ENCODE measurements around the gene PREP. TPM values are rescaled to one million over a fixed set of nuclear protein-coding genes. Genes with fewer than 3 reads are reported as not detected.

The PREP gene
- total RNA-seq, 1 experiment from 2014 or later = 69.9 TPM

GRCh38 chr6:105251689-105252088, 151.2 kb downstream of the PREP start:
- Mint-ChIP-seq H3K4me1 (ENCODE audit: low read depth, unreplicated experiment) (no peaks in the 10 kb centered on the region), H3K27ac (ENCODE audit: unreplicated experiment) (no peak overlapping the region), H3K9me3 (ENCODE audit: unreplicated experiment) (peaks cover 13% of the 10 kb centered on the region), H3K36me3 (ENCODE audit: insufficient read depth, unreplicated experiment) (no peaks in the 10 kb centered on the region), H3K27me3 (ENCODE audit: insufficient read depth, unreplicated experiment) (no peaks in the 10 kb centered on the region), H3K4me3 (ENCODE audit: unreplicated experiment) (no peak overlapping the region)
- H3K27me3 ChIP-seq (replicated peaks; ENCODE audit: control insufficient read depth, insufficient read depth, low read length) = no peaks in the 10 kb centered on the region
- no peak for TF ChIP-seq CTCF (IDR thresholded peaks at IDR 0.05; ENCODE audit: insufficient read depth in 1 of 2, low read depth in 1 of 2, low read length in 1 of 2, severe bottlenecking in 1 of 2, unreplicated experiment in 1 of 2)
- H3K36me3 ChIP-seq (ENCODE audit: control insufficient read depth, insufficient read depth, low read length) = no peaks in the 10 kb centered on the region
- intact Hi-C loops (cut with micrococcal nuclease; ENCODE audit: unreplicated experiment) = no loop called here
- no peaks in the 10 kb centered on the region for H3K9me3 ChIP-seq
- H3K4me3 ChIP-seq (ENCODE audit: low read depth, low read length) = no peak overlapping the region
- ChIA-PET POLR2A (no interaction called here), CTCF (no interaction called here)
- no peaks in the 10 kb centered on the region for H3K4me1 ChIP-seq
- BruUV-seq (replicated peaks) = no TSS peak
- no peak for DNase-seq

- H3K9me3 Mint-ChIP-seq (ENCODE audit: unreplicated experiment) = peaks cover 6% of the 10 kb centered on the region
- no peaks in the 10 kb centered on the region for H3K4me1 Mint-ChIP-seq (ENCODE audit: low read depth, unreplicated experiment)
- no peaks in the 10 kb centered on the region for H3K4me1 ChIP-seq
- no peaks in the 10 kb centered on the region for H3K9me3 ChIP-seq
- intact Hi-C loops (cut with micrococcal nuclease; ENCODE audit: unreplicated experiment) = no loop called here
- TF ChIP-seq CTCF (IDR thresholded peaks at IDR 0.05; ENCODE audit: insufficient read depth in 1 of 2, low read depth in 1 of 2, low read length in 1 of 2, severe bottlenecking in 1 of 2, unreplicated experiment in 1 of 2) = no peak
- BruUV-seq (replicated peaks) = no TSS peak
- H3K4me3 Mint-ChIP-seq (ENCODE audit: unreplicated experiment) = no peak overlapping the region
- no peaks in the 10 kb centered on the region for H3K36me3 Mint-ChIP-seq (ENCODE audit: insufficient read depth, unreplicated experiment)
- ChIA-PET POLR2A (no interaction called here), CTCF (no interaction called here)
- peak in 1 of 2 experiments; percentile 10 for DNase-seq
- no peak overlapping the region for H3K4me3 ChIP-seq (ENCODE audit: low read depth, low read length)
- no peaks in the 10 kb centered on the region for H3K27me3 ChIP-seq (replicated peaks; ENCODE audit: control insufficient read depth, insufficient read depth, low read length)
- H3K27me3 Mint-ChIP-seq (ENCODE audit: insufficient read depth, unreplicated experiment) = peaks cover 2% of the 10 kb centered on the region
- H3K36me3 ChIP-seq (ENCODE audit: control insufficient read depth, insufficient read depth, low read length) = no peaks in the 10 kb centered on the region
- H3K27ac Mint-ChIP-seq (ENCODE audit: unreplicated experiment) = no peak overlapping the region
These were observed 152.3 kb downstream of the PREP start for GRCh38 chr6:105250533-105250932.

GRCh38 chr6:105243487-105243886, 159.4 kb downstream of the PREP start:
- Mint-ChIP-seq H3K4me3 (ENCODE audit: unreplicated experiment) (no peak overlapping the region), H3K27me3 (ENCODE audit: insufficient read depth, unreplicated experiment) (peaks cover 7% of the 10 kb centered on the region), H3K36me3 (ENCODE audit: insufficient read depth, unreplicated experiment) (no peaks in the 10 kb centered on the region), H3K27ac (ENCODE audit: unreplicated experiment) (no peak overlapping the region), H3K9me3 (ENCODE audit: unreplicated experiment) (no peaks in the 10 kb centered on the region), H3K4me1 (ENCODE audit: low read depth, unreplicated experiment) (no peaks in the 10 kb centered on the region)
- no peak overlapping the region for H3K4me3 ChIP-seq (ENCODE audit: low read depth, low read length)
- ChIA-PET CTCF (no interaction called here), POLR2A (no interaction called here)
- intact Hi-C loops (cut with micrococcal nuclease; ENCODE audit: unreplicated experiment) = no loop called here
- H3K4me1 ChIP-seq = no peaks in the 10 kb centered on the region
- no peak for DNase-seq
- no peaks in the 10 kb centered on the region for H3K27me3 ChIP-seq (replicated peaks; ENCODE audit: control insufficient read depth, insufficient read depth, low read length)
- no peaks in the 10 kb centered on the region for H3K36me3 ChIP-seq (ENCODE audit: control insufficient read depth, insufficient read depth, low read length)
- BruUV-seq (replicated peaks) = no TSS peak
- no peaks in the 10 kb centered on the region; the same call in 1 of the 2 replicates for H3K9me3 ChIP-seq
- no peak for TF ChIP-seq CTCF (IDR thresholded peaks at IDR 0.05; ENCODE audit: insufficient read depth in 1 of 2, low read depth in 1 of 2, low read length in 1 of 2, severe bottlenecking in 1 of 2, unreplicated experiment in 1 of 2)
